Stimulated activated CD8-positive, alpha-beta memory T cell treated with anti-CD3 and anti-CD28 coated beads, Interleukin-12 subunit alpha, Interleukin-12 subunit beta, amount 100 ng/mL, for 1 hour (primary cell): ENCODE data around the gene ZNF446.
A peak's percentile ranks its signal among the peaks of the same experiment; 100 is the strongest.
"Not testable (repeated sequence)": the region's sequence is repeated elsewhere in the genome, so short reads cannot be mapped to it uniquely, and the experiment has no call there.

Experiments used
- DNase-seq: peaks from one replicate; pipeline ENCODE4 v3.0.0-alpha.2; 2020; ENCODE audit warnings: low read depth

ZNF446 gene

GRCh38 chr19:58475714-58476497 lies at the start of gene ZNF446:
Gene ZNF446, plus strand, starts transcription at chr19:58476352. Its CDS starts 867 bp downstream, at chr19:58477219.
- peak; percentile 90 for DNase-seq

GRCh38 chr19:58428617-58429016 lies 47.5 kb upstream of the ZNF446 start:
- DNase-seq, result no peak

GRCh38 chr19:58429745-58430144 lies 46.4 kb upstream of the ZNF446 start:
- DNase-seq, result no peak

- DNase-seq, result no peak
These were observed 41.9 kb upstream of the ZNF446 start for GRCh38 chr19:58434217-58434616.

GRCh38 chr19:58439576-58440554 lies 36.3 kb upstream of the ZNF446 start, which contains the start of gene ZNF132:
Gene ZNF132, minus strand, starts transcription at chr19:58440153. Its CDS starts 332 bp downstream, at chr19:58439821.
- DNase-seq, result peak; percentile 89

GRCh38 chr19:58440556-58440955 lies 35.6 kb upstream of the ZNF446 start:
- DNase-seq, result no peak

- DNase-seq, result not testable (repeated sequence)
These were observed 33.2 kb upstream of the ZNF446 start for GRCh38 chr19:58442986-58443385.

- DNase-seq, result not testable (repeated sequence)
These were observed 27.3 kb upstream of the ZNF446 start for GRCh38 chr19:58448860-58449259.

GRCh38 chr19:58449980-58450379 lies 26.2 kb upstream of the ZNF446 start:
- DNase-seq, result not testable (repeated sequence)

GRCh38 chr19:58450856-58451357 lies 25.2 kb upstream of the ZNF446 start:
- no peak for DNase-seq

- DNase-seq, result peak; percentile 95
These were observed 24.6 kb upstream of the ZNF446 start, which contains the start of gene ZNF324B for GRCh38 chr19:58451358-58452101. Gene ZNF324B, plus strand, starts transcription at chr19:58451622. Its CDS starts 2,080 bp downstream, at chr19:58453702.

- no peak for DNase-seq
These were observed 22.4 kb upstream of the ZNF446 start for GRCh38 chr19:58453743-58454142.

GRCh38 chr19:58455306-58455705 lies 20.8 kb upstream of the ZNF446 start:
- no peak for DNase-seq

- DNase-seq, result no peak
These were observed 20.0 kb upstream of the ZNF446 start for GRCh38 chr19:58456111-58456510.

GRCh38 chr19:58460039-58460438 lies 16.1 kb upstream of the ZNF446 start:
- no peak for DNase-seq

GRCh38 chr19:58466089-58466759 lies 9.9 kb upstream of the ZNF446 start:
- no peak for DNase-seq

- peak; percentile 98 for DNase-seq
These were observed 9.2 kb upstream of the ZNF446 start, which contains the start of gene ZNF324 for GRCh38 chr19:58466760-58467589. Gene ZNF324, plus strand, starts transcription at chr19:58467080. Its CDS starts 2,106 bp downstream, at chr19:58469186.

GRCh38 chr19:58468216-58468839 lies 7.8 kb upstream of the ZNF446 start:
- no peak for DNase-seq

- DNase-seq, result no peak
These were observed 6.7 kb upstream of the ZNF446 start for GRCh38 chr19:58469241-58470013.
